PC-9 (cell line): Measurements from ENCODE around the gene CDC5L. TPM values are rescaled to one million over a fixed set of nuclear protein-coding genes. Genes with fewer than 3 reads are reported as not detected.

Experiments
- BruUV-seq: library from RNA; stranded (reverse); fragments of 400-500 nt; replicated peaks from 2 replicates; lab custom pipeline; 2021; lab: Mats Ljungman, UMichigan
- CTCF ChIA-PET: fragments of 300-600 bp; sonication (Branson Sonifier 250); formaldehyde crosslinking; loops from one replicate; lab custom pipeline; 2022; ENCODE audit warnings: antibody characterized with exemption; lab: Charles Lee
- POLR2A ChIA-PET: fragments of 300-600 bp; sonication (Branson Sonifier 250); formaldehyde crosslinking; loops from one replicate; lab custom pipeline; 2022; ENCODE audit warnings: antibody characterized with exemption; ENCODE audit not compliant: unreplicated experiment; lab: Charles Lee
- DNase-seq, 2 experiments: peaks; one replicate each; pipeline versions ENCODE4 v3.0.0 to v3.0.0-alpha.2; 2015 to 2022; ENCODE audit warnings: mixed read lengths in 1 of 2
- H2AFZ ChIP-seq: fragments of 200-600 bp; sonication (generic); 2 replicates; pipeline ENCODE4 v1.8.1; 2017; ENCODE audit warnings: antibody characterized with exemption
- H3F3A ChIP-seq: fragments of 200-600 bp; sonication (generic); 2 replicates; pipeline ENCODE4 v1.8.1; 2017; ENCODE audit warnings: antibody characterized with exemption, mild to moderate bottlenecking, low read depth; ENCODE audit not compliant: insufficient read depth
- H3K27ac ChIP-seq: fragments of 200-600 bp; sonication (generic); 2 replicates; pipeline ENCODE4 v1.6.1; 2016; ENCODE audit warnings: mixed run types
- H3K27me3 ChIP-seq: fragments of 200-600 bp; sonication (generic); 2 replicates; pipeline ENCODE4 v1.6.1; 2016; ENCODE audit warnings: low read depth, mixed run types; ENCODE audit not compliant: insufficient read depth
- H3K36me3 ChIP-seq: fragments of 200-600 bp; sonication (generic); 2 replicates; pipeline ENCODE4 v1.6.1; 2016; ENCODE audit warnings: low read depth, mixed run types
- H3K4me1 ChIP-seq: fragments of 200-600 bp; sonication (generic); replicated peaks from 2 replicates; pipeline ENCODE4 v1.6.1; 2016; ENCODE audit warnings: mixed run types; ENCODE audit not compliant: insufficient read depth
- H3K4me2 ChIP-seq: fragments of 200-600 bp; sonication (generic); 2 replicates; pipeline ENCODE4 v1.6.1; 2017; ENCODE audit warnings: mixed run types
- H3K4me3 ChIP-seq: fragments of 200-600 bp; sonication (generic); 2 replicates; pipeline ENCODE4 v1.6.1; 2016; ENCODE audit warnings: mixed run types
- H3K79me2 ChIP-seq: fragments of 200-600 bp; sonication (generic); 2 replicates; pipeline ENCODE4 v1.6.1; 2017; ENCODE audit warnings: low read depth, mixed run types
- H3K9me2 ChIP-seq: fragments of 200-600 bp; sonication (generic); 2 replicates; pipeline ENCODE4 v1.8.1; 2017; ENCODE audit warnings: mild to moderate bottlenecking; ENCODE audit not compliant: insufficient read depth
- H3K9me3 ChIP-seq: fragments of 200-600 bp; sonication (generic); 2 replicates; pipeline ENCODE4 v1.8.1; 2016; ENCODE audit warnings: low read depth; ENCODE audit not compliant: insufficient read depth
- H4K20me1 ChIP-seq: fragments of 200-600 bp; sonication (generic); 2 replicates; pipeline ENCODE4 v1.8.1; 2017; ENCODE audit not compliant: insufficient read depth
- EZH2 ChIP-seq: fragments of 200-600 bp; sonication (generic); IDR thresholded peaks from 2 replicates; pipeline ENCODE4 v1.8.0; 2017; ENCODE audit warnings: antibody characterized with exemption, low read depth
- intact Hi-C: fragments of 100-400 bp; cut with micrococcal nuclease; formaldehyde crosslinking; loops from one replicate; pipeline ENCODE4 v1.10.0; 2022; ENCODE audit not compliant: unreplicated experiment
- total RNA-seq: library from RNA; stranded (reverse); gene quantifications from 2 replicates; pipeline ENCODE4 v1.2.3, GENCODE V29; 2021
- TF ChIP-seq, protein P1 (sequence below): fragments of 200-600 bp; sonication (generic); conservative IDR thresholded peaks from 2 replicates; pipeline ENCODE4 v1.6.1; 2017; ENCODE audit warnings: mixed run types, antibody characterized with exemption, mild to moderate bottlenecking, moderate library complexity

The CDC5L gene
- total RNA-seq, 1 experiment from 2014 or later = 24.0 TPM

DNA sequence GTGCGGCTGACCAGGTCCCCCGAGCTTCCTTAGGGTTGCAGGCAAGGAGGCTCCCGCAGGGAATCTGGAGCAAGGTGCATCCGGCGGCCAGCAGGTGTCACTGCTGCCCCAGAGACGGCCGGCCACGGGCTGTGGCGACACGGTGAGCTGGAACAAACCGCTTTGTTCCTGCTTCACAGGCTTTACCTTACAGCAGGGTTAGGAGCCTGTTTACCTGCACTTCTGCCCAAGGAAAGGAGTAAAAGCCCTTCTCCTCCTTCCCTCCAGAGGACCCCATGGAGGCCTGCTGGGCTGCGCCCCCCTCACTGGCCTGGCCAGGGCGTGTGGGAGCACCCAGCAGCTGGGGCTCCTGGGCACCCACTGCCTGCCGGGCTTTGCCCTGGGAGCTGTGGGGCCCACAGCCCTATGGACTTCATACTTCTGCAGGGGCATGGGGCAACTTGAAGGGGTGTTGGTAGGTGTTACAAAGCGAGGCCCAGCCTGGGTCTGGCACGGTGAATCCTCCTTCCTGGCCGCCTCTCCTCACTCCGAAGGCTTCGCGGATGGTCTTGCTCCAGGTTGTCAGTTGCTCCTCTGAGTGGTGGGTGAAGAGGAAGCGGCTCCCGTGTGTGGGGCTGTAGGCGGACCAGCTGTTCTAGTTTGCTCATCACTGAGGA is 88.4 kb downstream of the CDC5L start:
- no peak overlapping the region for H3K4me3 ChIP-seq
- no peaks in the 10 kb centered on the region for H3K36me3 ChIP-seq
- no peak overlapping the region for H3K27ac ChIP-seq
- H3K79me2 ChIP-seq = no peaks in the 10 kb centered on the region
- H3K27me3 ChIP-seq = no peaks in the 10 kb centered on the region
- no TSS peak for BruUV-seq
- H3F3A ChIP-seq = no peaks in the 10 kb centered on the region
- intact Hi-C loops = loop anchor here (1.0 to 5.0 kb wide), 6 partner anchors 179 to 1936 kb away; no protein-coding TSS in a partner anchor
- TF ChIP-seq EZH2 = no peak
- TF ChIP-seq, protein P1, sequence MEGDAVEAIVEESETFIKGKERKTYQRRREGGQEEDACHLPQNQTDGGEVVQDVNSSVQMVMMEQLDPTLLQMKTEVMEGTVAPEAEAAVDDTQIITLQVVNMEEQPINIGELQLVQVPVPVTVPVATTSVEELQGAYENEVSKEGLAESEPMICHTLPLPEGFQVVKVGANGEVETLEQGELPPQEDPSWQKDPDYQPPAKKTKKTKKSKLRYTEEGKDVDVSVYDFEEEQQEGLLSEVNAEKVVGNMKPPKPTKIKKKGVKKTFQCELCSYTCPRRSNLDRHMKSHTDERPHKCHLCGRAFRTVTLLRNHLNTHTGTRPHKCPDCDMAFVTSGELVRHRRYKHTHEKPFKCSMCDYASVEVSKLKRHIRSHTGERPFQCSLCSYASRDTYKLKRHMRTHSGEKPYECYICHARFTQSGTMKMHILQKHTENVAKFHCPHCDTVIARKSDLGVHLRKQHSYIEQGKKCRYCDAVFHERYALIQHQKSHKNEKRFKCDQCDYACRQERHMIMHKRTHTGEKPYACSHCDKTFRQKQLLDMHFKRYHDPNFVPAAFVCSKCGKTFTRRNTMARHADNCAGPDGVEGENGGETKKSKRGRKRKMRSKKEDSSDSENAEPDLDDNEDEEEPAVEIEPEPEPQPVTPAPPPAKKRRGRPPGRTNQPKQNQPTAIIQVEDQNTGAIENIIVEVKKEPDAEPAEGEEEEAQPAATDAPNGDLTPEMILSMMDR = peak; percentile 92
- no peaks in the 10 kb centered on the region for H4K20me1 ChIP-seq
- peak overlapping the region; percentile 44 for H3K4me2 ChIP-seq
- no peaks in the 10 kb centered on the region for H3K9me3 ChIP-seq
- peaks cover 18% of the 10 kb centered on the region for H3K4me1 ChIP-seq
- POLR2A ChIA-PET = interaction anchor here (0.6 kb wide), 1 partner anchor 18 kb away, joined by 5 read pairs; no protein-coding TSS in a partner anchor
- CTCF ChIA-PET = interaction anchor here (0.6 to 2.2 kb wide), 14 partner anchors 14 to 1654 kb away, joined by 3 to 21 read pairs (median 4); partner anchors contain the start of genes ENPP4 and SUPT3H
- H2AFZ ChIP-seq = peak overlapping the region; percentile 45; the same call in 1 of the 2 replicates
- no peaks in the 10 kb centered on the region for H3K9me2 ChIP-seq
- peak; percentile 54 to 86 for DNase-seq

DNA sequence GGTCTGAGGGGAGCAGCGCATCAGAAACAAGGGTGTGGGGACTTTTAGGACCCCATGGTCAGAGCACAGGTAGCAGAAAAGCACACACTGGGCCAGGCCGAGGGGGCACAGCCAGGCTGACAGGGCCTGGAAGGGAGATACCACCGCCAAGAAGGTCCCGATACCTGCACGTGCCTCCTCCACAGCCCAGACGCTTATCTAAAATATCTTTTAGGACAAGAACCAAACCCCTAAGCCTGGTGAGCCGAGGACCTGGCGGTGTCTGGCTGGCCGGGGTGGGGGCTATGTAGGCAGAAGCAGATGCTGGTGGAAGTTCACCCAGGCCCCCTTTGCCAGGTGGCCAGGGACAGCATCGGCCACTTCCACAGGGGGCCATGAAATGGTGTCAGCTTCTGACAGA is 89.3 kb downstream of the CDC5L start:
- H3K4me2 ChIP-seq = no peak overlapping the region
- H3K27ac ChIP-seq = no peak overlapping the region
- H2AFZ ChIP-seq = no peak overlapping the region
- intact Hi-C loops = loop anchor here (5.0 kb wide), 3 partner anchors 1130 to 1935 kb away; no protein-coding TSS in a partner anchor
- no peaks in the 10 kb centered on the region for H3K9me2 ChIP-seq
- no TSS peak for BruUV-seq
- H4K20me1 ChIP-seq = no peaks in the 10 kb centered on the region
- H3K4me1 ChIP-seq = peaks cover 18% of the 10 kb centered on the region
- H3K4me3 ChIP-seq = no peak overlapping the region
- H3F3A ChIP-seq = no peaks in the 10 kb centered on the region
- CTCF ChIA-PET = no interaction called here
- POLR2A ChIA-PET = no interaction called here
- DNase-seq = no peak
- TF ChIP-seq EZH2 = no peak
- no peaks in the 10 kb centered on the region for H3K9me3 ChIP-seq
- no peaks in the 10 kb centered on the region for H3K36me3 ChIP-seq
- no peaks in the 10 kb centered on the region for H3K27me3 ChIP-seq
- H3K79me2 ChIP-seq = no peaks in the 10 kb centered on the region

DNA sequence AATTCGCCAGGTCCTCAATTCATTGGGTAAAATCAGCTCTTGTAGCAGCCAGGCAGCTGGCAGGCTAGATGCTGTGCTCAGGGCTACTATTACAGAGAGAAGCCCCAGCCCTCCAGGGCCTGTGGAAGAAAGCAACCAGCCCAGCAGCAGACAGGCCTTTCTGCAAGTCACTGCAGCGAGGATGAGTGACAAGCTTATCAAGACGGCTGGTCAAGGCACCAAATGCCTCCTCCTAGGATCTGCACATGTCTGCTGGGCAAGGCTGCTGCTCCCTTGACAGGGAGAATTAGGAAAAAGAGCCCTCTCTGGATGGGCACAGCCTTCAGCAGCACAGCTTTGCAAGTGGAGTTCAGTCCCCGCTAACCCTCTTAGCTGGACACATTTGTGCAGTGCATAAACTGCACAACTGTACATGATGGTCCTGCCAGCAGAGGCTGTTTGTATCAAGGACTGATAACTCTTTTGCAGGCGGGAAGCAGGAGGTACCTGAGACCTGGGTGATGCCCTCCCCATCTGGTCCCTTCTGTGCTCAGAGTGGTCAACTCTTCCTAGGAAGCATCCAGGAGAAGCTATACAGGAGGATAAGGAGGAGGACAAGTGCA is 89.9 kb downstream of the CDC5L start:
- peaks cover 18% of the 10 kb centered on the region for H3K4me1 ChIP-seq
- no peak overlapping the region for H3K27ac ChIP-seq
- no peak overlapping the region for H3K4me3 ChIP-seq
- H2AFZ ChIP-seq = no peak overlapping the region
- ChIA-PET POLR2A (interaction anchor here (0.7 kb wide), 1 partner anchor 12 kb away, joined by 5 read pairs; no protein-coding TSS in a partner anchor), CTCF (no interaction called here)
- H4K20me1 ChIP-seq = no peaks in the 10 kb centered on the region
- no peaks in the 10 kb centered on the region for H3K79me2 ChIP-seq
- no peaks in the 10 kb centered on the region for H3K9me3 ChIP-seq
- no peak overlapping the region for H3K4me2 ChIP-seq
- H3F3A ChIP-seq = no peaks in the 10 kb centered on the region
- BruUV-seq = no TSS peak
- no peaks in the 10 kb centered on the region for H3K9me2 ChIP-seq
- no peak for TF ChIP-seq EZH2
- TF ChIP-seq, protein P1 = no peak
- H3K27me3 ChIP-seq = no peaks in the 10 kb centered on the region
- intact Hi-C loops = loop anchor here (5.0 kb wide), 3 partner anchors 1130 to 1935 kb away; no protein-coding TSS in a partner anchor
- no peaks in the 10 kb centered on the region for H3K36me3 ChIP-seq
- DNase-seq = no peak
